Measurements from ENCODE around the gene LRP1. TPM values are rescaled to one million over a fixed set of nuclear protein-coding genes. Genes with fewer than 3 reads are reported as not detected.

The LRP1 gene
- total RNA-seq, 1 experiment from 2014 or later: 12.4 TPM

- DNase-seq: no peak
- intact Hi-C loops (cut with micrococcal nuclease; ENCODE audit: unreplicated experiment): no loop called here
- TF ChIP-seq CTCF (IDR thresholded peaks at IDR 0.05; ENCODE audit: unreplicated experiment): no peak
- no TSS peak for BruUV-seq (replicated peaks)
- Mint-ChIP-seq H3K27me3 (ENCODE audit: unreplicated experiment) (peaks cover 12% of the 10 kb centered on the region), H3K27ac (ENCODE audit: unreplicated experiment) (no peak overlapping the region), H3K4me1 (ENCODE audit: low read depth, unreplicated experiment) (no peaks in the 10 kb centered on the region), H3K9me3 (ENCODE audit: low read depth, unreplicated experiment) (no peaks in the 10 kb centered on the region), H3K4me3 (ENCODE audit: low read depth, unreplicated experiment) (no peak overlapping the region), H3K36me3 (ENCODE audit: insufficient read depth, unreplicated experiment) (peaks cover 27% of the 10 kb centered on the region)
- CTCF ChIA-PET: interaction anchor here (0.7 kb wide), 1 partner anchor 273 kb away, joined by 3 read pairs; no protein-coding TSS in a partner anchor
Measured at GRCh38 chr12:57247041-57247440, 118.8 kb downstream of the LRP1 start.

GRCh38 chr12:57248934-57249742 is 120.9 kb downstream of the LRP1 start:
- TF ChIP-seq CTCF (IDR thresholded peaks at IDR 0.05; ENCODE audit: unreplicated experiment): no peak
- Mint-ChIP-seq H3K9me3 (ENCODE audit: low read depth, unreplicated experiment) (no peaks in the 10 kb centered on the region), H3K27ac (ENCODE audit: unreplicated experiment) (no peak overlapping the region), H3K36me3 (ENCODE audit: insufficient read depth, unreplicated experiment) (peaks cover 11% of the 10 kb centered on the region), H3K4me3 (ENCODE audit: low read depth, unreplicated experiment) (no peak overlapping the region), H3K27me3 (ENCODE audit: unreplicated experiment) (no peaks in the 10 kb centered on the region), H3K4me1 (ENCODE audit: low read depth, unreplicated experiment) (no peaks in the 10 kb centered on the region)
- no TSS peak for BruUV-seq (replicated peaks)
- intact Hi-C loops (cut with micrococcal nuclease; ENCODE audit: unreplicated experiment): no loop called here
- CTCF ChIA-PET: interaction anchor here (0.6 kb wide), 1 partner anchor 500 kb away, joined by 6 read pairs; no protein-coding TSS in a partner anchor
- DNase-seq: no peak

- no peak overlapping the region for H3K4me3 Mint-ChIP-seq (ENCODE audit: low read depth, unreplicated experiment)
- H3K27me3 Mint-ChIP-seq (ENCODE audit: unreplicated experiment): no peaks in the 10 kb centered on the region
- no TSS peak for BruUV-seq (replicated peaks)
- no peaks in the 10 kb centered on the region for H3K4me1 Mint-ChIP-seq (ENCODE audit: low read depth, unreplicated experiment)
- no peak for TF ChIP-seq CTCF (IDR thresholded peaks at IDR 0.05; ENCODE audit: unreplicated experiment)
- no peaks in the 10 kb centered on the region for H3K9me3 Mint-ChIP-seq (ENCODE audit: low read depth, unreplicated experiment)
- intact Hi-C loops (cut with micrococcal nuclease; ENCODE audit: unreplicated experiment): no loop called here
- CTCF ChIA-PET: no interaction called here
- no peak for DNase-seq
- peaks cover 5% of the 10 kb centered on the region for H3K36me3 Mint-ChIP-seq (ENCODE audit: insufficient read depth, unreplicated experiment)
- no peak overlapping the region for H3K27ac Mint-ChIP-seq (ENCODE audit: unreplicated experiment)
Measured at GRCh38 chr12:57250541-57250940, 122.3 kb downstream of the LRP1 start.

- no peak for DNase-seq
- intact Hi-C loops (cut with micrococcal nuclease; ENCODE audit: unreplicated experiment): no loop called here
- TF ChIP-seq CTCF (IDR thresholded peaks at IDR 0.05; ENCODE audit: unreplicated experiment): no peak
- peaks cover 5% of the 10 kb centered on the region for H3K36me3 Mint-ChIP-seq (ENCODE audit: insufficient read depth, unreplicated experiment)
- H3K27ac Mint-ChIP-seq (ENCODE audit: unreplicated experiment): no peak within 1 kb of the TSS
- no peaks in the 10 kb centered on the region for H3K9me3 Mint-ChIP-seq (ENCODE audit: low read depth, unreplicated experiment)
- no peak within 1 kb of the TSS for H3K4me3 Mint-ChIP-seq (ENCODE audit: low read depth, unreplicated experiment)
- BruUV-seq (replicated peaks): no TSS peak
- CTCF ChIA-PET: interaction anchor here (0.5 kb wide), 1 partner anchor 384 kb away, joined by 5 read pairs; no protein-coding TSS in a partner anchor
- H3K4me1 Mint-ChIP-seq (ENCODE audit: low read depth, unreplicated experiment): no peaks in the 10 kb centered on the region
- H3K27me3 Mint-ChIP-seq (ENCODE audit: unreplicated experiment): no peaks in the 10 kb centered on the region
Measured at GRCh38 chr12:57250956-57251355, 122.7 kb downstream of the LRP1 start, which contains the start of gene STAC3. TSS of gene STAC3 (minus strand) at chr12:57251187. CDS start at chr12:57249636, 1,551 bp downstream.

Measured in Calu3 (cell line).